GM21423 (cell line): ENCODE data around the gene PARVB.

Source experiments
- ATAC-seq: cut with Tn5 transposase; IDR thresholded peaks from one replicate; pipeline ENCODE4 v1.9.1; 2021; ENCODE audit warnings: mild to moderate bottlenecking, moderate library complexity; ENCODE audit not compliant: unreplicated experiment

Gene PARVB

GRCh38 chr22:44025171-44026065, 1.3 kb downstream of the PARVB start:
- peak; percentile 52 for ATAC-seq

- no peak for ATAC-seq
Observed at GRCh38 chr22:44026066-44026629, 2.0 kb downstream of the PARVB start.

GRCh38 chr22:44026630-44027511, 2.8 kb downstream of the PARVB start:
- peak; percentile 43 for ATAC-seq

- no peak for ATAC-seq
Observed at GRCh38 chr22:44028091-44028490, 4.0 kb downstream of the PARVB start.

- no peak for ATAC-seq
Observed at GRCh38 chr22:44029069-44029468, 5.0 kb downstream of the PARVB start.

- no peak for ATAC-seq
Observed at GRCh38 chr22:44030051-44030701, 6.1 kb downstream of the PARVB start.

GRCh38 chr22:44030702-44031082, 6.6 kb downstream of the PARVB start:
- ATAC-seq = no peak

- no peak for ATAC-seq
Observed at GRCh38 chr22:44031158-44031952, 7.3 kb downstream of the PARVB start.

- ATAC-seq = no peak
Observed at GRCh38 chr22:44032126-44032730, 8.1 kb downstream of the PARVB start.

GRCh38 chr22:44033287-44033686, 9.2 kb downstream of the PARVB start:
- ATAC-seq = no peak

- ATAC-seq = no peak
Observed at GRCh38 chr22:44033694-44034093, 9.6 kb downstream of the PARVB start.

GRCh38 chr22:44037519-44038375, 13.6 kb downstream of the PARVB start:
- no peak for ATAC-seq

GRCh38 chr22:44039566-44040171, 15.6 kb downstream of the PARVB start:
- no peak for ATAC-seq

GRCh38 chr22:44042249-44043218, 18.4 kb downstream of the PARVB start:
- peak; percentile 68 for ATAC-seq

- ATAC-seq = no peak
Observed at GRCh38 chr22:44045145-44045544, 21.0 kb downstream of the PARVB start.

GRCh38 chr22:44046485-44047141, 22.5 kb downstream of the PARVB start:
- ATAC-seq = no peak

- no peak for ATAC-seq
Observed at GRCh38 chr22:44047891-44048301, 23.8 kb downstream of the PARVB start.
